Measurements from ENCODE around the gene SIVA1.

SIVA1 gene

DNA sequence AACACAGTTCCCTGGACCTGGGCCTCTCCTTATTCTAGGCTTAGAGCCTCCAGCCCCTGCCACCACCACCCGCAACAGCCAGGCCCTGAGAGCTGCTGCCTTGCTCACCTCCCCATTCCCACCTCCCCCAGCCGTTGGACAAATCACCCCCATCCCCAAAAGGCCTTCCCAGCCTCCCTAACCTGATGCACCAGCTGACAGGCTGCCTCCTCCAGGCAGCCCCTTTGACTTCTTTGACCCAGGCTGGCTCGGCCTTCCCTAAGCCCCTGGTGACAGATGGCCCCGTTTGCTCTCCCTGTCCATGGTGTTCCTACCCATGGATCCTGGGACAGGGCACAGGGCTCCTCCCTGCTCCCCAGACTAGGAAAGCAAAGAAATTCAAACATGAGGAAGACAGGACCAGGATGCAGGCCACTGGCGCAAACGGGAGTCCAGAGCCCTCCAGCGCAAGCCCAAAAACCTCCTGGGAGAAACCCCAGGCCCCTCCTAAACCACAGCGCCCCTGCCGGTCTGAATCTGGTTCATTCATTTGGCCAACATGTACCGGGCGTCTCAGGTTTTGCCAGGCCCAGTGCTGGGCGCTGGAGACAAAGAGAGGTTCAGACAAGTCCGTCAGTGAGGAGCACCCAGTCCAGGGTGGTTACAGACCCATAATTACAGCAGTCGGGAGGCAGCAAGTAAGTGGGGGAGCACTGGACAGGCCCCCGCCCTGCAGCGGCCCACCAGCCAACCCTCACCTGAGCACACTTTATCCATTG is 40.2 kb downstream of the SIVA1 start (continued):
- TF ChIP-seq TCF4 (CRISPR knock-in tag; IDR thresholded peaks at IDR 0.05; ENCODE audit: borderline replicate concordance) (no peak), ZFP3 (CRISPR knock-in tag; IDR thresholded peaks at IDR 0.05) (no peak)

DNA sequence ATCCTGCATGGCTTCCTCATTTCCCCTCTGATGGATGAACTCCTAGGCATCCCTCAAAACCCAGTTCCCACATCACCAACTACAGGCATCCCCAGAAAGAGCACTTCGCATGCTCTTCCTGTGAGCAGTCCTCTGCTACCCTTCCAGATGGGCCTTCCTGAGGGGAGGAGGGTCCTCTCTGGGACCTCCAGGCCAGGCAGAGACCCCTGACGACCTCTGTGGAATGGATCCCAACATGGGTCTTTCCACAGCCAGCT is 40.7 kb downstream of the SIVA1 start:
- TF ChIP-seq ZFP3 (CRISPR knock-in tag; IDR thresholded peaks at IDR 0.05) (peak; percentile 99), BACH2 (CRISPR knock-in tag; IDR thresholded peaks at IDR 0.05; ENCODE audit: borderline replicate concordance) (no peak), TCF4 (CRISPR knock-in tag; IDR thresholded peaks at IDR 0.05; ENCODE audit: borderline replicate concordance) (no peak), PPARA (CRISPR knock-in tag; IDR thresholded peaks at IDR 0.05; ENCODE audit: borderline replicate concordance) (no peak), ZC3H10 (CRISPR knock-in tag; IDR thresholded peaks at IDR 0.05) (no peak)
- TF ChIP-seq, protein P1, sequence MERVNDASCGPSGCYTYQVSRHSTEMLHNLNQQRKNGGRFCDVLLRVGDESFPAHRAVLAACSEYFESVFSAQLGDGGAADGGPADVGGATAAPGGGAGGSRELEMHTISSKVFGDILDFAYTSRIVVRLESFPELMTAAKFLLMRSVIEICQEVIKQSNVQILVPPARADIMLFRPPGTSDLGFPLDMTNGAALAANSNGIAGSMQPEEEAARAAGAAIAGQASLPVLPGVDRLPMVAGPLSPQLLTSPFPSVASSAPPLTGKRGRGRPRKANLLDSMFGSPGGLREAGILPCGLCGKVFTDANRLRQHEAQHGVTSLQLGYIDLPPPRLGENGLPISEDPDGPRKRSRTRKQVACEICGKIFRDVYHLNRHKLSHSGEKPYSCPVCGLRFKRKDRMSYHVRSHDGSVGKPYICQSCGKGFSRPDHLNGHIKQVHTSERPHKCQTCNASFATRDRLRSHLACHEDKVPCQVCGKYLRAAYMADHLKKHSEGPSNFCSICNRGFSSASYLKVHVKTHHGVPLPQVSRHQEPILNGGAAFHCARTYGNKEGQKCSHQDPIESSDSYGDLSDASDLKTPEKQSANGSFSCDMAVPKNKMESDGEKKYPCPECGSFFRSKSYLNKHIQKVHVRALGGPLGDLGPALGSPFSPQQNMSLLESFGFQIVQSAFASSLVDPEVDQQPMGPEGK (CRISPR knock-in tag; IDR thresholded peaks at IDR 0.05; ENCODE audit: borderline replicate concordance), result no peak
- TF ChIP-seq, protein P2, sequence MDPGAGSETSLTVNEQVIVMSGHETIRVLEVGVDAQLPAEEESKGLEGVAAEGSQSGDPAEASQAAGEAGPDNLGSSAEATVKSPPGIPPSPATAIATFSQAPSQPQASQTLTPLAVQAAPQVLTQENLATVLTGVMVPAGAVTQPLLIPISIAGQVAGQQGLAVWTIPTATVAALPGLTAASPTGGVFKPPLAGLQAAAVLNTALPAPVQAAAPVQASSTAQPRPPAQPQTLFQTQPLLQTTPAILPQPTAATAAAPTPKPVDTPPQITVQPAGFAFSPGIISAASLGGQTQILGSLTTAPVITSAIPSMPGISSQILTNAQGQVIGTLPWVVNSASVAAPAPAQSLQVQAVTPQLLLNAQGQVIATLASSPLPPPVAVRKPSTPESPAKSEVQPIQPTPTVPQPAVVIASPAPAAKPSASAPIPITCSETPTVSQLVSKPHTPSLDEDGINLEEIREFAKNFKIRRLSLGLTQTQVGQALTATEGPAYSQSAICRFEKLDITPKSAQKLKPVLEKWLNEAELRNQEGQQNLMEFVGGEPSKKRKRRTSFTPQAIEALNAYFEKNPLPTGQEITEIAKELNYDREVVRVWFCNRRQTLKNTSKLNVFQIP (CRISPR knock-in tag; IDR thresholded peaks at IDR 0.05; ENCODE audit: borderline replicate concordance, low read depth), result no peak
- ATAC-seq, result no peak

GRCh38 chr14:104794099-104794498 is 41.2 kb downstream of the SIVA1 start:
- no peak for TF ChIP-seq TCF4 (CRISPR knock-in tag; IDR thresholded peaks at IDR 0.05; ENCODE audit: borderline replicate concordance)
- no peak for TF ChIP-seq ZC3H10 (CRISPR knock-in tag; IDR thresholded peaks at IDR 0.05)
- no peak for TF ChIP-seq ZFP3 (CRISPR knock-in tag; IDR thresholded peaks at IDR 0.05)
- TF ChIP-seq SNAI2 (CRISPR knock-in tag; IDR thresholded peaks at IDR 0.05), result no peak
- no peak for TF ChIP-seq CSRNP3 (CRISPR knock-in tag; IDR thresholded peaks at IDR 0.05)
- ATAC-seq, result peak; percentile 67

DNA sequence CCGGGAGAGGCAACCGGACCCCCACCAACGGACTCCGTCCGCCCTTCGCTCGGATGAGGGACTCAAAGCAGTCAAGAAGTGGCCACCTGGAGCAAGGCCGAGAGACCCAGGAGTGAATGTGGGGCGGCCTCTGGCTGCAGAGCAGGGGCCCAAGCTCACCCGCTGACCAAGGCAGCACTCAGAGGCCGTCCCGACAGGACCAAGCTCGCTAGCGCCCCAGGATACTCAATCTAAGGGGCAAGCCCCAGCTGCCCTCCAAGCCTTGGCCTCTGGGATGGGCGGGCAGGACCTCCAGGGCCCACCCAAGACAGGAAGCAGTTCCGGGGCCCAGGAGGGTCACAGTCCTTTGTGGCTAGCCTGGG is 41.7 kb downstream of the SIVA1 start:
- TF ChIP-seq OSR1 (CRISPR knock-in tag; IDR thresholded peaks at IDR 0.05) (no peak), GLIS3 (CRISPR knock-in tag; IDR thresholded peaks at IDR 0.05) (no peak), TOX (CRISPR knock-in tag; IDR thresholded peaks at IDR 0.05; ENCODE audit: borderline replicate concordance) (no peak), ARNTL (CRISPR knock-in tag; IDR thresholded peaks at IDR 0.05; ENCODE audit: borderline replicate concordance, low read depth) (no peak), ZNF565 (CRISPR knock-in tag; conservative IDR thresholded peaks at IDR 0.05; ENCODE audit: low read depth) (no peak), CREB5 (CRISPR knock-in tag; IDR thresholded peaks at IDR 0.05; ENCODE audit: low read depth) (no peak), TCF4 (CRISPR knock-in tag; IDR thresholded peaks at IDR 0.05; ENCODE audit: borderline replicate concordance) (no peak)
- TF ChIP-seq, protein P2 (CRISPR knock-in tag; IDR thresholded peaks at IDR 0.05; ENCODE audit: borderline replicate concordance, low read depth), result no peak
- ATAC-seq, result peak; percentile 66

DNA sequence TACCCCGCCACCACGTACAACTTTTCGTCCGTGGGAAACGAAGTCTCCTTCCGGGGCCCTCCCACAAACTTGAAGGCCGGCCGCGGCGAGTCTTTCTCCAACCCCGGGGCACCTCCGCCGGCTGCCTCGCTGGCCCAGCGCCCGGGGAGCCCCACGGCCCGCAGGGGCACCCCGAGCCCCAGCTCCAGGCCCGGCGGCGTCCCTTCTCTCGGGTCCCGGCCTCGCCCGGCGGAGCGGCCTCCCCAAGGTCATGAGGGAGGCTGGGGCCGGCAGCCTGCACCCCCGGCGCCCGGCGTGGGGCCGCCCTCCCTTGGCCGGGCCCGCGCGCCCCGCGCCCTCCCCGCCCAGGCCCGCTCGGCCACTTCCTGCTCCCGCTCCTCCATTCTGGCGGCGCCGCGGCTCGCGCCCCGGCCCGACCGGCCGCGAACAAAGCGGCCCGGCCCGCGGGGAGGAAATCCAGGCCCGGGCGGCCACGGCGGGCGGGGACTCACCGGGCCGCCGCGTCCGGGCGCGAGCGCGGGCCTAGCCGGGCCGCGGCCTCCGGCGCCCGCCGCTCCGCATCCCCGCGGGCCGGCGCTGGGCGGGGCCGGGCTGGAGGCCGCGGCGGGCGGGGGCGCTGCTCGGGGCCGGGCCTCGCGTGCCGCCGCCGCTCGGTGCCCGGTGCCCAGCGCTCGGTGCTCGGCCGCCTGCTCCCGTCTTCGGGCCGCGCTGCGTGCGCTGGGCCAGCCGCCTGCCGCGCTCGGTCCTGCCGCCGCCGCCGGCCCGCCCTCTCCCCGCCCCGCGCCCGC is 42.2 kb downstream of the SIVA1 start, which contains the start of gene AKT1:
AKT1 (minus strand) TSS at position 756 of the 788 bp plus-strand sequence. CDS start 3,105 bp downstream, outside the sequence.
- no peak for TF ChIP-seq ESRRG (CRISPR knock-in tag; IDR thresholded peaks at IDR 0.05)
- no peak for TF ChIP-seq GLIS3 (CRISPR knock-in tag; IDR thresholded peaks at IDR 0.05)
- no peak for TF ChIP-seq TSHZ2 (CRISPR knock-in tag; IDR thresholded peaks at IDR 0.05)
- ATAC-seq, result peak; percentile 8

Data from SK-N-SH treated with all-trans-retinoic acid at 6 μM for 48 hours (cell line).